HCT116 (cell line): Measurements from ENCODE around the gene TLK1.

ENCODE experiments used
- CTCF ChIP-seq, 3 experiments: fragments of 200-600 bp in 1 of 3; sonication (generic) in 1 of 3; IDR thresholded peaks in 2 of 3; conservative IDR thresholded peaks in 1 of 3; 2 replicates each; pipeline ENCODE4 v1.5.1; 2012 to 2017; ENCODE audit warnings: low read depth in 2 of 3, low read length in 2 of 3, antibody characterized with exemption in 1 of 3, borderline replicate concordance in 1 of 3, control low read depth in 1 of 3, mild to moderate bottlenecking in 1 of 3, mixed read lengths in 1 of 3, mixed run types in 1 of 3, moderate library complexity in 1 of 3; ENCODE audit not compliant: insufficient read depth in 1 of 3
- POLR2A ChIP-seq: IDR thresholded peaks from 2 replicates; pipeline ENCODE4 v1.7.0; 2011; ENCODE audit warnings: borderline replicate concordance; ENCODE audit not compliant: insufficient read depth, insufficient read length; ENCODE audit errors: extremely low read depth
- ZBTB33 ChIP-seq: IDR thresholded peaks from 2 replicates; pipeline ENCODE4 v1.6.1; 2011; ENCODE audit warnings: mild to moderate bottlenecking, low read length, moderate library complexity; ENCODE audit not compliant: insufficient replicate concordance; ENCODE audit errors: extremely low read depth

- TF ChIP-seq CTCF (IDR thresholded peaks at IDR 0.05 in 2 of 3, conservative IDR thresholded peaks at IDR 0.05 in 1 of 3; ENCODE audit: borderline replicate concordance in 1 of 3, insufficient read depth in 1 of 3, low read depth in 2 of 3, low read length in 2 of 3), result no peak
- TF ChIP-seq ZBTB33, result no peak
- TF ChIP-seq POLR2A, result no peak
Observed at GRCh38 chr2:170973225-170973491, 187.5 kb downstream of the TLK1 start.
